Skin epidermis (tissue), 12 donors: Measurements from ENCODE around the gene GRPEL1.
"Not testable (repeated sequence)": the region's sequence is repeated elsewhere in the genome, so short reads cannot be mapped to it uniquely, and the experiment has no call there.

ENCODE experiments used
- H3K27ac ChIP-seq, 21 experiments: fragments of 200-600 bp; sonication (generic) in 11 of 21; one replicate each; pipeline ENCODE4 v1.5.0; 2020; ENCODE audit warnings: mild to moderate bottlenecking in 3 of 21, inconsistent platforms in 2 of 21, moderate library complexity in 2 of 21
- H3K4me3 ChIP-seq, 7 experiments: fragments of 200-600 bp; sonication (generic) in 2 of 7; one replicate each; pipeline ENCODE4 v1.5.0; 2020; ENCODE audit warnings: inconsistent platforms in 2 of 7, mild to moderate bottlenecking in 2 of 7, moderate library complexity in 1 of 7

Gene GRPEL1

DNA sequence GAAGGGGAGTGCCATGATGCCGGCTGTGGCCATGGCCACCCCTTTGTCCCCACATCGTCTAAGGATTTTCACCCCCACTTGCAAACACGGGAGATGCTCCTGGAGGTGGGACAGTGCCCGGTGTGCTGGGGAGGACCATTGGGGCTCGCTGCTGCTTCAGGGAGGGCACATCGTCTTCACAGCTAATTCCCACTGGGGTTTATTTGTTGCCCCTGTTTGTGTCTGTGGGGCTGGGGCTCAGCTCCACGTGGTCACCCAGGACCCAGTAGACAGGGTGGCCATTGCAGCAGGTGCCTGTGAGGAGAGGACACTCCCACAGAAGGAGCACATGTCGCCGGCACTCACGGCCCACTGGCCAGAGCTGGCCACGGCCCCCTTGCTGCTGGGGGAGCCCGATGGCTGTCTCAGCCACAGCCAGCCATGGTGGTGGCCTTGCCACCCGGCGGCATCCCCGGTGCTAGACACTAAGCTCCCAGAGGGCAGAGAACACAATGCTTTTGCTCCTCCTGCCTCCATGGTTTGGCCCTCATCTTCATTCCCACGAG lies 27.8 kb upstream of the GRPEL1 start:
- no peak overlapping the region for H3K4me3 ChIP-seq
- H3K27ac ChIP-seq = no peak overlapping the region

DNA sequence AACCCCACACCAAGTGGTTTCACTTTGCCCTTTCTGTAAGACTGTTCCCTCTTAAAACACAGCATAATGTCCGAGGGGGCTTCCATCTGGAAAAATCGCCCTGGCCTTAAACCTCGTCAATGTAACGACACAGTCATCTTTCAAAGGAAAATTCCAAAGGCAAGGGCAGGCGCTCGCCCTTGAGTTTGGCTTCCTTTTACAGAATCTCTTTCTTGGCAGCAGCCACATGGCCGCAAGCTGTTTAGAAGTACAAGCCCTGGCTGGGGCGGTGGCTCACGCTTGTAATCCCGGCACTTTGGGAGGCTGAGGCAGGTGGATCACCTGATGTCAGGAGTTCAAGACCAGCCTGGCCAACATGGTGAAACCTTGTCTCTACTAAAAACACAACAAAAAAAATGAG lies 27.1 kb upstream of the GRPEL1 start:
- H3K4me3 ChIP-seq = no peak overlapping the region
- H3K27ac ChIP-seq = no peak overlapping the region

DNA sequence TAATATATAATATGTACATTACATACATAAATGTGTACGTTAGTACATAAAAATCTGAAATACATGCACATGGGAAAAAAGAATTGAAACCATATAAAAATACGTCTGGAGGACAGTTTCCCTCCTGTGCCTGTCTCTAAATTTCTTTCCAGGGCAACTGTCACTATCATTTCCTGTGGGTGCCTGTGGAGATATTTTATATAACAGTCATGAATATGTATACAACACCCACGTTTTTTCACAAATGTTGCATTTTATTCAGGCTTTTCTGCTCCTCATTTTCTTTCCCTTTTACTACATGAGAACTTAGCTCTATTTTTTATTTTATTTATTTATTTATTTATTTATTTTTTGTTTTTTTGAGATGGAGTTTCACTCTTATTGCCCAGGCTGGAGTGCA lies 24.2 kb upstream of the GRPEL1 start:
- H3K27ac ChIP-seq = no peak overlapping the region
- H3K4me3 ChIP-seq = no peak overlapping the region

DNA sequence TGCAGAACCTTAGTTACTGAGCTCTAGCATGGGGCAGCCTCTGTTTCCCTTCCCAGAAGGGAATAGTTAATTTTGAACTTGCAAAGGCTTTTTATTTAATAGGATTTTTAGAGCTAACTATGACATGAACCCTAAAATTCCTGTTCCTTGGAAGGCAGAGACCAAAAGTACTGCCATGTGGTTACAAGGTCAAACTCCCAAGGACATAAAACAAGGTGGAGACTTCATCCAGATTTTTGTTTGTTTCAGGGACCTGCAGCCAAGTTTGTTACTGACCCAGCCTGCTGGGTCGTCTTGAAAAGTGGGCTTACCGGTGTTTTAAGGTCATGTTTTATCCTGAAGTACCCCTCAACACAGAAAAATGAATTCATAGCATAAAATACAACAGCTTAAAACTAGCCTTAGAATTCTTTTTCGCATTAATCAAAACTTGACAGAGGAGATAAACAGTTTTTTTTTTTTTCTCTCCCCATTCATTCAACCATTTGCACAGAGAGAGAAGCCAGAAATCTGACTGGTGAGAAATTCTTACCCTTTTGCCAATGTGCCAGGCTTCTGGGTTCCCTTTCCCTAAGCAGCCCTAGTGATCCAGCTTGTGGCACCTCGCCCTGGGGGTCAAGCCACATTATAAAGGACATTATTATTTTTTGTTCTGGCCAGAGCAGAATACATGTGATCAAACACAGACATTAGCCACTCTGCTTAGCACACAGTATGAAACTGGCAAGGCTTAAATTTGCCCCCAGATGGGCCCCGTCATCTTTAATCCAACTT lies 21.5 kb upstream of the GRPEL1 start:
- Histone ChIP-seq H3K4me3 (no peak overlapping the region), H3K27ac (no peak overlapping the region)

DNA sequence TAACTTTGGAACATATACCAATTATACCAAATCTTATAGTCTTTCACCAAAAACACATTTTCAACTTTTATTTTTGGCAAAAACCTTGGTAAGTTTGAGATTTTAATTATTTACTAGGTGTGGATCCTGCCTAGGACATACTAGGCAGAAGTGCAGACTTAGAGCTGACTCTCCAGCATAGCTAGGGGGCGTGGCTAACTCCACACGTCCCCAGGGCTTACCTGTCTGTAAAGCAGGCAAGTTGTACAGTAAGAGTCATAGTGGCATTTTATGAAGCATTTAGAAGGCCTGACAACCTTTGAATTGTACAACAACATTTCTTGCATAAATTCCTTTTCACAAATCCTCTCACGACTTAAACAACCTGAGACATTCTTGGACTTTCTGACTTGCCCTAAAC lies 19.2 kb upstream of the GRPEL1 start:
- H3K4me3 ChIP-seq = no peak overlapping the region

DNA sequence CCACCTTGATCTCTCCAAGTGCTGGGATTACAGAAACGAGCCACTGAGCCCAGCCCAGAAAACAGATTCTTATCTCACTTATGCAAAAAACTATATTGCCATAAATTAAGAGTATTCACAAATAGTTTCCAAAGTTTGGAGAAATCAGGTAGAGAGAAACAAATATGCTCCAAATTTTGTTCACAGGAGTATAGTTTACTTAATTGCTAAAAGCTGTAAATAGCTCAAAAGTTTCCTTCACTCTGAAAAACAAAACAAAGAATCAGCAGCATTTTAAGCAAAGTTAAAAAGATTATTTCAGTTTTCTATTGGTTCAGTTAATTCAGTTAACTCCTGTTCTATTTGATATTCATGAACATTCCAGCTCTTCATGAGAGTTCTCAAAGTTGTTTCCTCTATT lies 18.5 kb upstream of the GRPEL1 start:
- Histone ChIP-seq H3K27ac (no peak overlapping the region), H3K4me3 (no peak overlapping the region)

More for the DNA sequence above, 19.2 kb upstream of the GRPEL1 start:
- H3K27ac ChIP-seq = no peak overlapping the region

DNA sequence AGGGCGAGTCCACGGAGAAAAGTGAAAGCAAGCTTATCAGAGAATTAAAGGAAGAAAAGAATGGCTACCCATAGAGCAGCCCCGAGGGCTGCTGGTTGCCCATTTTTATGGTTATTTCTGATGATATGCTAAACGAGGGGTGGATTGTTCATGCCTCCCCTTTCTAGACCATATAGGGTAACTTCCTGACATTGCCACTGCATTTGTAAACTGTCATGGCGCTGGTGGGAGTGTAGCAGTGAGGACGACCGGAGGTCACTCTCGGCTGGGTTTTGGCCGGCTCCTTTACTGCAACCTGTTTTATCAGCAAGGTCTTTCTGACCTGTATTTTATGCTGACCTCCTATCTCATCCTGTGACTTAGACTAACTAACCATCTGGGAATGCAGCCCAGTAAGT lies 16.7 kb upstream of the GRPEL1 start:
- not testable (repeated sequence) for H3K27ac ChIP-seq
- peak overlapping the region in 1 of 7 experiments; percentile 20 for H3K4me3 ChIP-seq

DNA sequence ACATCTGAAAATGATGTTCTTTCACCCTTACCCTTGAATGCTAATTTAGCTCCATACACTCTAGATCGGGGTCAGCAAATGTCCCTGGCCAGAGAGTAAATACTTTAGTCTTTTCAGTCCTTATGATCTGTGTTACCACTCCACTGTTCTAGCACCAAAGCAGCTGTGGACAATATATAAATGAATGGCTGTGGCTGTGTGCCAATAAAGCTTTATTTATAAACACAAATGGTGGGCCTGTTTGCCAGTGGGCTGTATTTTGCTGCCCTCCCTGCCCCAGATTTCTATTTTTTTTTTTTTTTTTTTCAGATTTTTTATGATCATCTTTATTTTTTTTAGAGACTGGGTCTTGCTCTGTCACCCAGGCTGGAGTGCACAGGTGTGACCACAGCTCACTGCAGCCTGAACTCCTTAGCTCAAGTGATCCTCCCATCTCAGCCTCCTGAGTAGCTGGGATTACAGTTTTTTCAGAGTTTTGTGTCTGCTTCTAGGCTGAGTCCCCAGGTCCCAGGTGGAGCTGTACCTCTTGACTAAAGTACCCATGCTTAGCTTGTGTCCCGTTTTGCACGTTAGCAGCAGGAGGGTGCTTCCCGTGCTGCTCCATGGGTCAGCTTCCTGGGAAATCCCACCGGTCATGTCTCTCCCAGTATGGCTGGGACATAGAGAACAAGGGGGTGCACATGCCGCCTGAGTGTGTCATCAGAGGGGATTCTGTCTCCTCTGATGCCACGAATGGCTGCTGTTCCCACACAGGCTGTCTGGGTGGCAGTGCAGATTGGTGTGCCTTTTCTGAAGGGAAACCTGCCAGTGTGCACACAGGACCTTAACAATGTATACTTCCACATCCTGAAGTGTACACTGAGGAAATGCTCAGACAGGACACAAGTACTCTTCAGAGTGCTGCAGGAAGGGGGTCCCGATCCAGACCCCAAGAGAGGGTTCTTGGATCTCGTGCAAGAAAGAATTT lies 16.0 kb upstream of the GRPEL1 start:
- Histone ChIP-seq H3K4me3 (peak overlapping the region in 1 of 7 experiments; percentile 20), H3K27ac (no peak overlapping the region)

DNA sequence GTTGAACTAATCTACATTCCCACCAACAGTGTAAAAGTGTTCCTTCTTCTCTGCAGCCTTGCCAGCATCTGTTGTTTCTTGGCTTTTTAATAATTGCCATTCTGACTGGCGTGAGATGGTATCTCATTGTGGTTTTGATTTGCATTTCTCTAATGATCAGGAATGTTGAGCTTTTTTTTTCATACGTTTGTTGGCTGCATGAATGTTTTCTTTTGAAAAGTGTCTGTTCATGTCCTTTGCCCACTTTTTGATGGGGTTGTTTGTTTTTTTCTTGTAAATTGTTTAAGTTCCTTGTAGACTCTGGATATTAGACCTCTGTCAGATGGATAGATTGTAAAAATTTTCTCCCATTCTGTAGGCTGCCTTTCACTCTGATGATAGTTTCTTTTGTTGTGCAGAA lies 12.0 kb upstream of the GRPEL1 start:
- H3K27ac ChIP-seq, H3K4me3 ChIP-seq: not testable (repeated sequence)

DNA sequence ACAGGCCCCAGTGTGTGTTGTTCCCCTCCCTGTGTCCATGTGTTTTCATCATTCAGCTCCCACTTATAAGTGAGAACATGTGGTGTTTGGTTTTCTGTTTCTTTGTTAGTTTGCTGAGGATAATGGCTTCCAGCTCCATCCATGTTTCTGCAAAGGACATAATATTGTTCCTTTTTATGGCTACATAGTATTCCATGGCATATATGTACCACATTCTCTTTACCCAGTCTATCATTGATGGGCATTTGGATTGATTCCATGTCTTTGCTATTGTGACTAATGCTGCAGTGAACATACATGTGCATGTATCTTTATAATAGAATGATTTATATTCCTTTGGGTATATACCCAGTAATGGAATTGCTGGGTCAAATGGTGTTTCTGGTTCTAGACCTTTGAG lies 11.6 kb upstream of the GRPEL1 start:
- not testable (repeated sequence) for H3K4me3 ChIP-seq, H3K27ac ChIP-seq

DNA sequence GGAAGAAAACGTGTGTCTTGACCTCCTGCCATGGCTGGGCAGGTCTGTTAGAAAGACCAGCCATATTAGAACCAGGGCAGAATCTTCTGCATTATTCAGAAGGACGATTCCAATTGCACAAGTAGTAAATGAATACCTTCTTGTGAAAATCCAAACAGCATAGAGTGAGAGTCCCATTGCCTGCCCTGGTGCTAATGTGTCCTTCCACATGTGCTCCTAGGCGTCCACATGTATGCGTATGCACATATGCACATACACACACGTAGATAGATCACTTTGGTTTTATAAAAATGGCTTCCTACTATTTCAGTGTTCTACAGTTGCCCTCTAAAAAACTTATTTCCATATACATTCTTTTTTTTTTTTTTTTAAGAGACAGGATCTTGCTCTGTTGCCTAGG lies 10.2 kb upstream of the GRPEL1 start:
- Histone ChIP-seq H3K4me3 (no peak overlapping the region), H3K27ac (no peak overlapping the region)

DNA sequence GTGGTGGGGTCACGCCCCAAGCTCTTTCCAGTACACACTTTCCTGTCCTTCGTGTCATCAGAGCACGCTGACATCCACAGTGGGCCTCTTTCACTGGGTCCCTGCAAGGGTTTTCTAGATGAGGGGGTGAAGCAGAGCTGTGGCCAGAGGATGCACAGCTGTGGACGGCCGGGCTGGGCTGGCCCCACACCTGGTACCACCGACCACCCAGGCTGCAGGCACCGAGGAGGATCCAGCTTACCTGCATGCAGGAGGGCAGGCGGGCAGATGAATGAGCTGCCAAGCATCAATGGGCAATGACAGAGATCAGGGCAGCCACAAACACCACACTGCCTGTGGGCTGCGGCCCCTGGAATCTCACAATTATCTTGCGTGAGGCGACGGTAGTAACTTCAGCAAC lies 9.5 kb upstream of the GRPEL1 start:
- no peak overlapping the region for H3K4me3 ChIP-seq
- no peak overlapping the region for H3K27ac ChIP-seq

DNA sequence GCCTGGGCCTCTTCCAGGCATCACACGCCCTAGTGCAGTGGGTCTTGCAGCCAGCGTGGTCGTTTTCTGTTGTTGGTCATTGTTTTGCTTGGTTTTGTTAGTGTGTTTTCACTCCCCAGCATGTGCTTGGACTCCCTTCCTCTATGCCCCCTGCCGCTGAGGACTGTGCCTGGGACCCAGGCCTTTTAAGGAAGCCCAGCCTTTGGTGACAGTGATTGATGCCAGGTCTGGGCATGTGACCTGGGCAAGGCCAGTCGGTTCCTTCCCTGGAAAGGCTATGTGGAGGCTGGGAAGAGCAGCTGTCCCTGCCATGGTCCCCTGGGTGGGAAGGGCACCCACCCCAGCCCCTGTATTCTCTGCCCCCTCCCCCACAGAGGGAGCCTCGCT lies 8.8 kb upstream of the GRPEL1 start:
- Histone ChIP-seq H3K4me3 (no peak overlapping the region), H3K27ac (no peak overlapping the region)

DNA sequence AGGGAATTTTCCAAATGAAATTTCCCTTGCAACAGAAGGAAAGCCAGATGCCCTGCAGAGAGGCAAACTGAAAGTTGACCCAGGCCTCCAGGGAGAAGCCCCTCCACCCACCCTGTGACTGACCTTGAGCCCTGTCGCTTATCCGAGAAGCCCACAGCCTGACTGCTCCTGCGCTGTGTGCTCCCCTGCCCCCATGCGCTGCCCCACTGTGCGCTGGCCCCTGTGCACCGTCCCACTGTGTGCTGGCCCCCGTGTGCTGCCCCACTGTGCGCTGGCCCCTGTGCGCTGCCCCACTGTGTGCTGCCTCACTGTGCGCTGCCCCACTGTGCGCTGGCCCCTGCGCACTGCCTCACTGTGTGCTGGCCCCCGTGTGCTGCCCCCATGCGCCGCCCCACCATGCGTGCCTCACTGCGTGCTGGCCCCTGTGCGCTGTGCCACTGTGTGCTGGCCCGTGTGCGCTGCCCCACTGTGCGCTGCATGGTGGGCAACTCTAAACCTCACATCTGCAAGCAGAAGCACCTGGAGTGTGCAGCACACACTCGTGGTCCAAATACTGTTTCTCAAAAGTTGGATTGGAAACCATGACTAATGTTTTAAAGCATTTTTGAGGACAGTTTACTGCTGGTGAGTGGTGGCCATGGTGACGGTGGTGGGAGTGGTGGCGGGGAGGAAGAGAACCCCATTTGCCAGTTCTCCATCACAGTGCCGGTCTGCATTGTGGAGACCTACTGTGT lies 8.3 kb upstream of the GRPEL1 start:
- H3K4me3 ChIP-seq = no peak overlapping the region
- no peak overlapping the region for H3K27ac ChIP-seq

DNA sequence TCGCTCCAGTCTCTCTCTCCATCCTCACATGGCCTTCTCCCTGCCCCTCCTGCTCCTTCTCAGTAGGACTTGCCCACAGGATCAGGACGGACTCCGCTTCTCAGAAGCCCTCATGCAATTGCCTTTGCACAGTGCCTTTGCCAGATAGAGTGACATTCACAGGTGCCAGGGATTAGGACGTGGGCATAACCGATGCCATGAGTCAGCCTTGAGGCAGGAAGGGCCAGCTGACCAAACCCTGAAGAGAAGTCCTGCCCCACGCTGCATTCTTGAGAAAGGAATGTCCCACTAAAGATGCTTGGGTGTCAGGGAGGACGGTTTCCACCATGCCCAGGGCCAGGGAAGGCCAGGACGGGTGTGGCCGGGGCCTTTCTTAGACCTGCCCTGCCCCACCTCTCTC lies 6.6 kb upstream of the GRPEL1 start:
- Histone ChIP-seq H3K4me3 (no peak overlapping the region), H3K27ac (no peak overlapping the region)

DNA sequence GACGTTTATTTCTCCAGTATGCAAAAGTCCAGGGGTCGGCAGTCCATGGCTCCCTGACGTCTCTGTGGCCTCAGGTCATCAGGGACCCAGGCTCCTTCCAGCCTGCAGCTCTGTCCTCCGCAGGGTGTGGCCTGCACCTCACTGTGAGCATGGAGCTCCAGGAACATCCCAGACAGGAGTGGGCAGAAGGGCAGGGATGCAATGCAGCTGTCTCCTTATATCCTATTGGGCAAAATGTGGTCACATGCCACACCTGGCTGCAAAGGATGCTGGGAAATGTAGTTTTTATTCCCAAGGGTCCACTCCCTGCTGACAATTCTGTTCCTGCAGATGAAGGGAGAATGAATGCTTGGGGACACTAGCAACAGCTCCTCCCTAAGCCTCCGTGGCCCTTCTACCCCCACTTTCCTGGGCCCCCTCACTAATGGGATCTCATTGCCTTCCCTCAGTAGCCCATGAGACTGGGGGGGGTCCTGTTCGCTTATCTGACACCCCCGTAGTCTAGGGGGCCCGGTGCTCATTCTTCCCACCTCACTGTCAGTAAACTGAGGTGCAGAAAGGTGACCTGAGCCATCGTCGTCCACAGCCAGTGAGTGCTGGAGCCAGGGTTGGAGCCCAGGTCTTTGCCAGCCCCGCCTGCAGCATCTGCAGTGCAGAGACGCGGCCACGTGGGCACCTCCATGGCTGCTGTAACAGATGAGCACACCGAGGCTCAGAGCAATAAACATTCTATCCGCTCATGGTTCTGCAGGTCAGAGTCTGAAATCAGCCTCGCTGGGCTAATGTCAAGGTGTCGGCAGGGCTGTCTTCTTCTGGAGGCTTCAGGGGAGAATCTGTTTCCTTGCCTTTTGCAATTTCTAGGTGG lies 5.9 kb upstream of the GRPEL1 start:
- no peak overlapping the region for H3K27ac ChIP-seq
- H3K4me3 ChIP-seq = no peak overlapping the region

DNA sequence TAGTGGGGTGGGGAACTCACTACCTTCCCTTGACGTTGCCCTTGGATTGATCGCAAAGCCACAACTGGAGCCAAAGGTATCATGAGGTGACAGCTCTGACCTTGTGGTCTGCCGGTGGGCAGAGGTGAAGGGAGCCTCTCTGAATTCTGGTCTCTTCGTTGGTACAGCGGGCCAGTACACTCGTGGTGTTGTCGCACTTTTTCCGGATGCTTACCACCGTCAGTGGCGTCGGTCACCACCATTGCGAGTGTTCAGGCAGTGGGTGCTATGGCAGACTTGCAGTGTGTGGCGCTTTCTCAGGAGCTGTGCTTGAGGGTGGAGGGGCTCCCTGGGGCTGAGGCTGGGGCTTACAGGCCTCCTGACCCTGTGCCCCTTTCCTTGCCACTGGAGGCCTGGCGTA lies 5.2 kb upstream of the GRPEL1 start:
- no peak overlapping the region for H3K4me3 ChIP-seq
- H3K27ac ChIP-seq = no peak overlapping the region

DNA sequence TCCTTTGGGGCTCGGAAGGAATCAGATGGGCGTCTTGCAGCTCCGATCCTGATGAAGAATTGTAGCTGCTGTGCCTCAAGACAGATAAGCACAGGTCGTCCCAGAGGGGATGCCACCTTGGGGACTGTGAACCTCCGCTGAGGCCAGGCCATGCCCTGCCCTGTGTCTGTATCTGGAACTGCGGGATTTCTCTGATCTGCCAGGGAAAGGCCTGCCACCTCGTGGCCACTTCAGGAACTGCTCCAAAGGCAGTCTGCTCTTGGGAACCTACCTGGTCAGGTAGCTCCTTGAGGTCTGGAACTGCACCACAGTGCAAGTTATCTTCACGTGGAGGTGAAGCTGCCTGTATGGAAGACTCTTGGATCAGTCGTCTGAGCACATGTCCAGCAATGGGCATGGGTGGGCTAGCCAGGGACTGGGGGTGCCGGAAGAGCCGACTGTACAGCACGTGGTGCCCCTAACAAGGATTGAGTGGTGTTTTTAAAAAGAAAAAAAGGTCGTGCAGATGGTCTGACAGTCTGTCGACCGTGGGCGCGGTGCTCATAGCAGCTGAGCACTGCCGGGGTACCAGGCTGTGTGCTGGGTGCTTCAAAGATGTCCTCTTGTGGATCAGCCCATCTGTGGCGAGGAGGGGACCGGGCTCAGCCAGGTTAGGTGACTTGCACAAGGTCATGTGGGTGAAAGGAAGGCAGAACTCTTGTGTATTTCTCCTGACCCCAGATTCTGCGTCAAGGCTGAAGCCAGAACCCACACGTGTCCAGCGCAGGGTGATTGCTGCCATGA lies 3.1 kb upstream of the GRPEL1 start:
- no peak overlapping the region for H3K4me3 ChIP-seq
- no peak overlapping the region for H3K27ac ChIP-seq
